Measurements from ENCODE around the gene TRABD2B. TPM values are rescaled to one million over a fixed set of nuclear protein-coding genes. Genes with fewer than 3 reads are reported as not detected.
"Not testable (repeated sequence)": the region's sequence is repeated elsewhere in the genome, so short reads cannot be mapped to it uniquely, and the experiment has no call there.

Gene TRABD2B
- total RNA-seq, 1 donor from 2014 or later: 6.2 TPM

DNA sequence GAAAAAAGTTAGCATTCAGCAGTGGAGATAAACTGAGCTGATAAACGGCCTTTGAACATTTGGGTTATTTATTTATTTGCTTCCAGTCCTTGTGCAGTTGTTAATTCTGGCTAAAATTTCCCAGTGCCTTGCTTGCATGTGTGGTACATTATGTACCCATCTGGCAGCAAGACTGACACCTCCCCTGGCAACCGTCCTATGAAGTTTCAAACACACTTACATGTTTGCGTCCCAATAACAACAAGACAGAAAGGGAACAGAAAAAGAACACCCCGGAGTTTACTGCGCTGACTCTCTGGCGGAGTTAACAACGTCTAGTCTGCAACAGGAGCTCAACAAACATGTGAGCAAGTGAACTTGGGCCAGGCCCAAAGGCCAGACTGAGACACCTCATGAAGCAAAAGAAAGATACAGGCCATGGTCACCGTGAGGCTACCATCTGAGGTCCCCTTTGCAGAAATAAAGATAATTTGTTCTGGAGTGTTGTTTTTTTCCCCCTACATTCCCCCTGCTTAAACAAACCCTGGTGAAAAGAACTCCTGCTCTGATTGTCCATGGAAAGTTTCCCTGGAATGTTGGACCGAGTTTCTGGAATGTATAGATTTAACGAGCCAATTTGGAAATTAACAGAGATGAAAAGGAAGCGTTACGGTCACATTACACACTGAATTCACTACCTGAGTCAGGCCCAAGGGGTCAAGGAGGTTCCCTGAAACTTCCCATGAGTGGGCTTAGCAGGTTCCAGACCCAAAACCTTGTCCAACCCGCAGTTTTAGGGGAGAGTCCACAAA lies 33.4 kb downstream of the TRABD2B start:
- Mint-ChIP-seq H3K4me3 (no peak overlapping the region), H3K4me1 (peaks cover 22% of the 10 kb centered on the region), H3K9me3 (peaks cover 14% of the 10 kb centered on the region), H3K27ac (peak overlapping the region; percentile 85), H3K36me3 (no peaks in the 10 kb centered on the region), H3K27me3 (ENCODE audit: low read depth) (peaks cover 10% of the 10 kb centered on the region)
- TF ChIP-seq, protein P1, sequence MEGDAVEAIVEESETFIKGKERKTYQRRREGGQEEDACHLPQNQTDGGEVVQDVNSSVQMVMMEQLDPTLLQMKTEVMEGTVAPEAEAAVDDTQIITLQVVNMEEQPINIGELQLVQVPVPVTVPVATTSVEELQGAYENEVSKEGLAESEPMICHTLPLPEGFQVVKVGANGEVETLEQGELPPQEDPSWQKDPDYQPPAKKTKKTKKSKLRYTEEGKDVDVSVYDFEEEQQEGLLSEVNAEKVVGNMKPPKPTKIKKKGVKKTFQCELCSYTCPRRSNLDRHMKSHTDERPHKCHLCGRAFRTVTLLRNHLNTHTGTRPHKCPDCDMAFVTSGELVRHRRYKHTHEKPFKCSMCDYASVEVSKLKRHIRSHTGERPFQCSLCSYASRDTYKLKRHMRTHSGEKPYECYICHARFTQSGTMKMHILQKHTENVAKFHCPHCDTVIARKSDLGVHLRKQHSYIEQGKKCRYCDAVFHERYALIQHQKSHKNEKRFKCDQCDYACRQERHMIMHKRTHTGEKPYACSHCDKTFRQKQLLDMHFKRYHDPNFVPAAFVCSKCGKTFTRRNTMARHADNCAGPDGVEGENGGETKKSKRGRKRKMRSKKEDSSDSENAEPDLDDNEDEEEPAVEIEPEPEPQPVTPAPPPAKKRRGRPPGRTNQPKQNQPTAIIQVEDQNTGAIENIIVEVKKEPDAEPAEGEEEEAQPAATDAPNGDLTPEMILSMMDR (IDR thresholded peaks at IDR 0.05; ENCODE audit: unreplicated experiment): no peak
- DNase-seq (ENCODE audit: low spot score in 2 of 2, unreplicated experiment in 2 of 2): no peak

DNA sequence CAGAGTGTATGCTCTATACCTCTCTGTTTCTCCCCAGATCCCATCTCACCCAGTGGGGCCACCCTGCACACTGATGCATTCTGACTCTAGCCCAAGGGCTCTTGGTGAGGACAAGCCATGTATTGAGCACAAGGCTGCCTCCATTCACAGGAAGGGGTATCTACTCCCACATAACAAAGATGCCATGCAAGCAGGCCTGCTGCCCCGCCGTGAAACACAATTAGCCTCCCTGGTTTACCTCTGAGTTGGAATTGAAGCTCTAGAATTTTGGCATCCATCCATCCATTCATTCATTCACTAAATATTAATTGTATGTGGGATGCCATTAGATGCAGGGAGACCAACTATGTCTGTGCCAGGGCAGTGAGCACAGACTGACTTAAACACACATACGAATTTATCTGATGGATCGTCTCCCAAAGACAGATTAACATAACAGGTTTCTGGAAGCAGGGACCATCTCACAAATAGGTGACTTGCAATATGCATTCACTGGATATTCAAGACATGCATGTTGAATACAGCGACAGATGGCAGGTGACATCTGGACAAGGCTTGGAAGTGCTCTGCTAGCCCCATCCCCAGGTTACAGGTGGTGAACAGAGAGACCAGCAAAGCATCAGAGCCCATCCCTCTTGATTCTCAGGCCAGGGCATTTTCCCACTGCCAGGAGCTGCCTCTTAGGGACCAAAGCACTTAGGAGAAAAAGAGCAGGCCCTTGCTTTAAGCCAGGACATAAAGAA lies 34.3 kb downstream of the TRABD2B start:
- no peak overlapping the region for H3K4me3 Mint-ChIP-seq
- peaks cover 12% of the 10 kb centered on the region for H3K27me3 Mint-ChIP-seq (ENCODE audit: low read depth)
- H3K27ac Mint-ChIP-seq: peak overlapping the region; percentile 85
- TF ChIP-seq, protein P1 (IDR thresholded peaks at IDR 0.05; ENCODE audit: unreplicated experiment): no peak
- H3K9me3 Mint-ChIP-seq: peaks cover 14% of the 10 kb centered on the region
- no peak for DNase-seq (ENCODE audit: low spot score in 2 of 2, unreplicated experiment in 2 of 2)
- H3K36me3 Mint-ChIP-seq: no peaks in the 10 kb centered on the region
- peaks cover 22% of the 10 kb centered on the region for H3K4me1 Mint-ChIP-seq

DNA sequence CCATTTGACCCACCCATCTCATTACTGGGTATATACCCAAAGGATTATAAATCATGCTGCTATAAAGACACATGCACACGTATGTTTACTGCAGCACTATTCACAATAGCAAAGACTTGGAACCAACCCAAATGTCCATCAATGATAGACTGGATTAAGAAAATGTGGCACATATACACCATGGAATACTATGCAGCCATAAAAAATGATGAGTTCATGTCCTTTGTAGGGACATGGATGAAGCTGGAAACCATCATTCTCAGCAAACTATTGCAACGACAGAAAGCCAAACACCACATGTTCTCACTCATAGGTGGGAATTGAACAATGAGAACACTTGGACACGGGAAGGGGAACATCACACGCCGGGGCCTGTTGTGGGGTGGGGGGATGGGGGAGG lies 35.4 kb downstream of the TRABD2B start:
- Mint-ChIP-seq H3K27me3 (ENCODE audit: low read depth) (peaks cover 18% of the 10 kb centered on the region), H3K4me1 (peaks cover 22% of the 10 kb centered on the region), H3K9me3 (peaks cover 24% of the 10 kb centered on the region)
- not testable (repeated sequence) for H3K4me3 Mint-ChIP-seq; DNase-seq (ENCODE audit: low spot score in 2 of 2, unreplicated experiment in 2 of 2); H3K36me3 Mint-ChIP-seq; H3K27ac Mint-ChIP-seq

DNA sequence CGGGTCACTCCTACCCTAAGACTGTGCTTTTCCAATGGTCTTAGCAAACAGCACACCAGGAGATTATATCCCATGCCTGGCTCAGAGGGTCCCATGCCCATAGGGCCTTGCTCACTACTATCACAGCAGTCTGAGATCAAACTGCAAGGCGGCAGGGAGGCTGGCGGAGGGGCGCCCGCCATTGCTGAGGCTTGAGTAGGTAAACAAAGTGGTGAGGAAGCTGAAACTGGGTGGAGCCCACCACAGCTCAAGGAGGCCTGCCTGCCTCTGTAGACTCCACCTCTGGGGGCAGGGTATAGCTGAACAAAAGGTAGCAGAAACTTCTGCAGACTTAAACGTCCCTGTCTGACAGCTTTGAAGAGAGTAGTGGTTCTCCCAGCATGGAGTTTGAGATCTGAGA lies 40.7 kb downstream of the TRABD2B start:
- Mint-ChIP-seq H3K27me3 (ENCODE audit: low read depth) (peaks cover 18% of the 10 kb centered on the region), H3K9me3 (peaks cover 24% of the 10 kb centered on the region)
- not testable (repeated sequence) for H3K36me3 Mint-ChIP-seq; DNase-seq (ENCODE audit: low spot score in 2 of 2, unreplicated experiment in 2 of 2); H3K4me1 Mint-ChIP-seq; H3K27ac Mint-ChIP-seq; H3K4me3 Mint-ChIP-seq

DNA sequence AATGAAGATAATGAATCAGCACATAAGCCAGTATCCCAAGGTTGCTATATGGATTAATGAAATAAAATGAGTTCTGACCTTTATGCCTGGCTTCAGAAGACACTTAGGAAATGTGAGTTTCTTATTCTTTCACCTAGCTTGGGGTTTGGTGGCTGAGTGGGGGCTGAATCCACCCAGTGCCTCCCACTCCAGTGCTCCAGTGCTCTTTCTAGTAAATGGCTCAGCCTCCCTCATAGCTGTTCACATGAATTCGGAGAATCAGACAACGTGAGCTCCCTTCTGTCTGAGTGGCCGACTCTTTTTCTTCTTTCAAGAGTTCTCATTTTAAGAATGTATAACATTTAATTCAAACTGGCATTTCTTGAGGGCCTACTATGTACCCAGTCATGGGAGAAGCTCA lies 43.5 kb downstream of the TRABD2B start:
- no peak for DNase-seq (ENCODE audit: low spot score in 2 of 2, unreplicated experiment in 2 of 2)
- H3K36me3 Mint-ChIP-seq: no peaks in the 10 kb centered on the region
- peaks cover 2% of the 10 kb centered on the region for H3K4me1 Mint-ChIP-seq
- no peak overlapping the region for H3K27ac Mint-ChIP-seq
- no peak overlapping the region for H3K4me3 Mint-ChIP-seq
- peaks cover 9% of the 10 kb centered on the region for H3K9me3 Mint-ChIP-seq
- peaks cover 7% of the 10 kb centered on the region for H3K27me3 Mint-ChIP-seq (ENCODE audit: low read depth)
- TF ChIP-seq, protein P1 (IDR thresholded peaks at IDR 0.05; ENCODE audit: unreplicated experiment): no peak

DNA sequence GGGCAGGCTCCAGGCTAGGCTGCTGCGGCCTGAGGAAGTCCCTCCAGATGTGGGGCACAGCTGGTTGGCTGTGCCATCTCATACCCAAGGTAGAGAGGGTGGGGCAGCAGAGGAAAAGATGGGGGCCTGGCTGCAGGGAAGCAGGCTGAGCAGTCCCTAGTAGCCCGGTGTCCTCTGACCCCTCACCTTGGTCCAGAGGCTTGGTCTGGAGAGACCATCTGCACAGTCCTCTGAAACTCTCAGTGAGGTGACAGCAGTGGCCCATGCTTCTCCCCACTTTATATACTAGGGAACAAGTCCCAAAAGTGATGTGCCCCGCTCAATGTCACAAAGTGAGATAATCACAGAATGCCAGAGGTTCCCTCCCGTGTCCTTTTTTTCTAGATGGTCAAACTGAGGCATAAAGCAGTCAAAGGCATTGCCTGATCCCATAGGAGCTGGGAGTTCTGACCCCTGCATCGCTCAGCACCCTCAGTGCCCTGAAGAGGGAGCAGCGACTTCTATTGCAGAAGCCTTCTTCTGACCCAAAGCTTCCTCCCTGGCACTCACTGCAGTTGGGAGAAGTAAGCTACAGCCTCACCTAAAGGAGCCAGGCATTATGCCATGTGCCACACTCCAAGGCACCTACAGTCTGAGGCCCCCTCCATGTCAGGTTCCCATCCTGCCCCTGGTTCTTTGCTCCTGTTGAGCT lies 45.5 kb downstream of the TRABD2B start:
- TF ChIP-seq, protein P1 (IDR thresholded peaks at IDR 0.05; ENCODE audit: unreplicated experiment): no peak
- Mint-ChIP-seq H3K4me1 (peaks cover 2% of the 10 kb centered on the region), H3K27me3 (ENCODE audit: low read depth) (no peaks in the 10 kb centered on the region), H3K27ac (no peak overlapping the region), H3K36me3 (no peaks in the 10 kb centered on the region), H3K9me3 (no peaks in the 10 kb centered on the region), H3K4me3 (no peak overlapping the region)
- DNase-seq (ENCODE audit: low spot score in 2 of 2, unreplicated experiment in 2 of 2): no peak

Measured in mesothelial cell of epicardium (in vitro differentiated cells).